GM21515 (cell line): ENCODE measurements around the gene CALN1.
"Not testable (repeated sequence)": the region's sequence is repeated elsewhere in the genome, so short reads cannot be mapped to it uniquely, and the experiment has no call there.

ENCODE experiments used
- ATAC-seq: cut with Tn5 transposase; IDR thresholded peaks from one replicate; pipeline ENCODE4 v1.9.1; 2021; ENCODE audit not compliant: unreplicated experiment

Gene CALN1

GRCh38 chr7:72412121-72412618 is at the start of gene CALN1:
TSS of gene CALN1 (minus strand) at chr7:72412338.
- ATAC-seq, result not testable (repeated sequence)

GRCh38 chr7:72453471-72453870 is 41.3 kb upstream of the CALN1 start:
- no peak for ATAC-seq

GRCh38 chr7:72447465-72448204 is 35.5 kb upstream of the CALN1 start:
- no peak for ATAC-seq

GRCh38 chr7:72446591-72447462 is 34.7 kb upstream of the CALN1 start:
- no peak for ATAC-seq

GRCh38 chr7:72446131-72446530 is 34.0 kb upstream of the CALN1 start:
- ATAC-seq, result no peak

GRCh38 chr7:72445580-72445979 is 33.4 kb upstream of the CALN1 start:
- ATAC-seq, result no peak

GRCh38 chr7:72445075-72445474 is 32.9 kb upstream of the CALN1 start:
- ATAC-seq, result no peak

- no peak for ATAC-seq
These were observed 32.1 kb upstream of the CALN1 start for GRCh38 chr7:72444026-72444776.

- no peak for ATAC-seq
These were observed 29.7 kb upstream of the CALN1 start for GRCh38 chr7:72441791-72442190.

GRCh38 chr7:72438491-72438890 is 26.4 kb upstream of the CALN1 start:
- ATAC-seq, result no peak

- no peak for ATAC-seq
These were observed 25.5 kb upstream of the CALN1 start for GRCh38 chr7:72437610-72438009.

- ATAC-seq, result no peak
These were observed 25.0 kb upstream of the CALN1 start for GRCh38 chr7:72437061-72437585.

- no peak for ATAC-seq
These were observed 23.9 kb upstream of the CALN1 start for GRCh38 chr7:72435925-72436480.

GRCh38 chr7:72435366-72435765 is 23.2 kb upstream of the CALN1 start:
- ATAC-seq, result no peak

GRCh38 chr7:72430531-72430930 is 18.4 kb upstream of the CALN1 start:
- no peak for ATAC-seq

GRCh38 chr7:72429316-72429715 is 17.2 kb upstream of the CALN1 start:
- ATAC-seq, result no peak

- no peak for ATAC-seq
These were observed 4.7 kb upstream of the CALN1 start for GRCh38 chr7:72416846-72417245.

- ATAC-seq, result no peak
These were observed 3.4 kb upstream of the CALN1 start for GRCh38 chr7:72415586-72415985.

GRCh38 chr7:72413886-72414285 is 1.7 kb upstream of the CALN1 start:
- ATAC-seq, result no peak

GRCh38 chr7:72413290-72413689 is 1.2 kb upstream of the CALN1 start:
- ATAC-seq, result no peak

GRCh38 chr7:72411419-72411818 is 719 bp downstream of the CALN1 start:
- ATAC-seq, result no peak
